ENCODE results near the gene SEMA6B.
"Not testable (repeated sequence)": the region's sequence is repeated elsewhere in the genome, so short reads cannot be mapped to it uniquely, and the experiment has no call there.

SEMA6B gene

GRCh38 chr19:4550018-4550417 lies 9.5 kb downstream of the SEMA6B start:
- in situ Hi-C loops (cut with HindIII; ENCODE audit: low sequenced_read_pairs) = no loop called here
- TF ChIP-seq CTCF (IDR thresholded peaks at IDR 0.05; ENCODE audit: low read depth, low read length, missing control alignments) = no peak

GRCh38 chr19:4548238-4548584 lies 11.3 kb downstream of the SEMA6B start:
- H3K4me3 ChIP-seq (ENCODE audit: low read depth, low read length) = no peak overlapping the region
- no peak for TF ChIP-seq CTCF (IDR thresholded peaks at IDR 0.05; ENCODE audit: low read depth, low read length, missing control alignments)
- no peak for DNase-seq (ENCODE audit: low read depth)
- in situ Hi-C loops (cut with HindIII; ENCODE audit: low sequenced_read_pairs) = no loop called here

More at GRCh38 chr19:4550018-4550417, 9.5 kb downstream of the SEMA6B start:
- no peak overlapping the region for H3K4me3 ChIP-seq (ENCODE audit: low read depth, low read length)
- DNase-seq (ENCODE audit: low read depth) = no peak

GRCh38 chr19:4547303-4548237 lies 11.9 kb downstream of the SEMA6B start:
- H3K4me3 ChIP-seq (ENCODE audit: low read depth, low read length) = no peak overlapping the region
- in situ Hi-C loops (cut with HindIII; ENCODE audit: low sequenced_read_pairs) = no loop called here
- peak; percentile 37 for TF ChIP-seq CTCF (IDR thresholded peaks at IDR 0.05; ENCODE audit: low read depth, low read length, missing control alignments)
- no peak for DNase-seq (ENCODE audit: low read depth)

- no peak for TF ChIP-seq CTCF (IDR thresholded peaks at IDR 0.05; ENCODE audit: low read depth, low read length, missing control alignments)
- H3K4me3 ChIP-seq (ENCODE audit: low read depth, low read length) = no peak overlapping the region
- in situ Hi-C loops (cut with HindIII; ENCODE audit: low sequenced_read_pairs) = no loop called here
- no peak for DNase-seq (ENCODE audit: low read depth)
These were observed 15.4 kb downstream of the SEMA6B start for GRCh38 chr19:4543842-4544647.

- H3K4me3 ChIP-seq (ENCODE audit: low read depth, low read length) = no peak overlapping the region
- in situ Hi-C loops (cut with HindIII; ENCODE audit: low sequenced_read_pairs) = no loop called here
- no peak for DNase-seq (ENCODE audit: low read depth)
- TF ChIP-seq CTCF (IDR thresholded peaks at IDR 0.05; ENCODE audit: low read depth, low read length, missing control alignments) = no peak
These were observed 16.3 kb downstream of the SEMA6B start for GRCh38 chr19:4542896-4543841.

GRCh38 chr19:4541806-4542145 lies 17.7 kb downstream of the SEMA6B start:
- in situ Hi-C loops (cut with HindIII; ENCODE audit: low sequenced_read_pairs); H3K4me3 ChIP-seq (ENCODE audit: low read depth, low read length); DNase-seq (ENCODE audit: low read depth): not testable (repeated sequence)

Data from astrocyte of the cerebellum (primary cell).